NCI-H2081 treated with DMSO at 0.1 percent for 48 hours (cell line): Measurements from ENCODE around the gene TINAG.

Experiments used
- DNase-seq: peaks from one replicate; lab custom pipeline; 2025; lab: John Stamatoyannopoulos, UW

TINAG gene, protein sequence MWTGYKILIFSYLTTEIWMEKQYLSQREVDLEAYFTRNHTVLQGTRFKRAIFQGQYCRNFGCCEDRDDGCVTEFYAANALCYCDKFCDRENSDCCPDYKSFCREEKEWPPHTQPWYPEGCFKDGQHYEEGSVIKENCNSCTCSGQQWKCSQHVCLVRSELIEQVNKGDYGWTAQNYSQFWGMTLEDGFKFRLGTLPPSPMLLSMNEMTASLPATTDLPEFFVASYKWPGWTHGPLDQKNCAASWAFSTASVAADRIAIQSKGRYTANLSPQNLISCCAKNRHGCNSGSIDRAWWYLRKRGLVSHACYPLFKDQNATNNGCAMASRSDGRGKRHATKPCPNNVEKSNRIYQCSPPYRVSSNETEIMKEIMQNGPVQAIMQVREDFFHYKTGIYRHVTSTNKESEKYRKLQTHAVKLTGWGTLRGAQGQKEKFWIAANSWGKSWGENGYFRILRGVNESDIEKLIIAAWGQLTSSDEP

DNA sequence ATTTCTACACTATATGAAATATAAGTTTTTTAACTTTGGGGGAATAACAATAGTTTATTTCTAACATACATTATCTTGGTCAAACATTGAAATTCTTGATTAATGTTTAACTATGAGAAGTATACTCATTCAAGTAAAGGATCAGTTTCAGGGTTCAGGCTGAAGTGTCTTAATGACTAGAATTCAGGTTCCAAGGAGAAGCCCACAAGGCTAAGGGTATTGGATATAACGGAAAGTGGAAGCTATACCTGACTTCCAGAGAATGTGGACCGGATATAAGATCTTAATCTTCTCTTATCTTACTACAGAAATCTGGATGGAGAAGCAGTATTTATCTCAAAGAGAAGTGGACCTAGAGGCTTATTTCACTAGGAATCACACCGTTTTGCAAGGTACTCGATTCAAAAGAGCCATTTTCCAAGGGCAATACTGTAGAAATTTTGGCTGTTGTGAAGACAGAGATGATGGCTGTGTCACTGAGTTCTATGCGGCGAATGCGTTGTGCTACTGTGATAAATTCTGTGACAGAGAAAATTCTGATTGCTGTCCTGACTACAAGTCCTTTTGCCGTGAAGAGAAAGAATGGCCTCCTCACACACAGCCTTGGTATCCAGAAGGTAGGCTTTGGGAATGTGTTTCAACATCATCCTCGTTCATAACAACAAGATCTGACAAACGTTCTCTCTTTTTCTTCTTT lies at the start of gene TINAG:
Gene TINAG, plus strand, starts transcription at position 153 of the 697 bp plus-strand sequence. Its CDS starts 110 bp downstream, at position 263.
- DNase-seq = no peak

DNA sequence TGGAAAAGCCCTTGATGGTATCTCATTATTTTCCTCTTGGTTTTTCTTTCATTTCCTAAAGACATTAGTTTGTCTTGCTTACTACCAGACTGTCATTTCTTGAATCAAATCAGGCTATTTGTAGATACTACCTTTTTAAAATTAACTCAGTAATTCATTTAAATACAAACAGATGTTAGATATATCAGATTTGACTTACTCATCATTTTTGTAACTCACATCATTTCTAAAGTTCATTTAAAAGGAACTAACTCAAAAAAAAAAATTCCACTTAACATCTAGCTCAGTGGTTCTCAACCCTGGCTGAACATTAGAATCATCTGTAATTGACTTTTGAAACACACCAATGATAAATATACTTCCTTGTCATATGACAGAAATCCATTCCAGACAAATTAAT lies 48.2 kb upstream of the TINAG start:
- DNase-seq = no peak

DNA sequence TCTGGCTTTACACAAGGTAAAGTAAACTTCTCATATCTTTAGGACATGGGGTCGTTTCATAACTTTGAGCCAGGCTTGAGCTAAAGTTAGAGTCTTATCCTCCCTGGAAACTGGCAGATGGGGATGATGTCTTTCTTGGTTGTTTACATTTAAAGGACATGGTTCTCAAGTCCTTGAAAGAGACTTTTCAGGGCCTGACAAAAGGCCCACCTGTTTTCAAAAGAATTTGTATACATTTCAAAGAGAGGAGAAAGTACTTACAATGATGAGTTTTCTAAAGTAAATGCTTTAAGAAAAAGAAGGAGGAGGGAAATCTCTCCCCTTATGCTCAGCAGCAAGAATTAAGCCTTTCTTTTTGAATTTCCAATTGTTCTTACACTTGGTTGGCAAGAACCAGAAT lies 45.7 kb upstream of the TINAG start:
- DNase-seq = no peak

DNA sequence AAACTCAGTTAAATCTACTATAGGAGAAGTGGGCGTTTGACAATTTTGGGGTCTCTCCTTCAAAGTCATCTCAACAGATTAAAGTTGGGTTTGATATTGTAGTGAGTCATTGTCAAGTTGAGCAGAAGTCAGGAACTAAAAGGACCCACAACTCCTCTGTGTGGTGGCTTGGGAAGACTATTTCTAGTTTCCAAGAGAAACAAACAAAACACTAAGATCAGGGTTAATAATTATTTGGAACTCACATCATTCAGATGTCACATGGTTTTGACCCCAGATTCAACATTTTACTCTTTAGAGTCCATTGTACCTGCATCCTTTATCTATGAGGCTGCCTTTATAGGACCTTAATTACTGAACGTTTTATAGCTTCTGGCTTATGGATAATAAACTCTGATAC lies 45.3 kb upstream of the TINAG start:
- DNase-seq = no peak

DNA sequence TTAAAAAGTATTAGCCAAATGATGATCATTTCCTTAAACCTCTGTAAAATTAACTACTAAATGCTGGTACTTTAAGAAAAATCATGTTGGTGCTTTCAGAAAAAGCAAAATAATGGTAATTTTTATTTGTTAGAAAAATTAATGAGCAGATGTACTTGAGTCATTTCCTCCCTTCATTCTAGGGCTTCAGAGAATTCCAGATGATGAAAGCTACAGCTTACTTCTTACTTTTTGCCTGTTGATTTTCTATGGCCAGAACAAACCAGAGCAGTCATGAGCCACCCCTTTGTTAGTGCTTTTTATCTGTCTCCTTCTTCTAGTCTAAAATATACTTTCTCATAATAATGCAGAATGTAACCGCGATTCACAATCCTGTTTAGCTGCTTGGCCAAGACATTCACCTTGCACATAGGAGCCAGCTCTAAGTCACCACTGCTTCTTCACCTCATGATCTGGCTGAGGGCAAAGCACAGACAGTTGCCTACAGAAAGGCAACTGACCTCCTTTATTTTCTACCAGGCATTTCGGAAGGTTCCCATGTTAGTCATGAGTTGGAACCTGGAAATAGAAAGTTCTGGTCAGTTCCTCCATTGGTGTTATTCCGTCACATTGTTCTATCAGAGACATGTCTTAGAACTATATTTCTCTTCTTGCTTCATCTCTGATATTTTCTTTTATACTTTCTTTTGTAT lies 43.5 kb upstream of the TINAG start:
- no peak for DNase-seq

DNA sequence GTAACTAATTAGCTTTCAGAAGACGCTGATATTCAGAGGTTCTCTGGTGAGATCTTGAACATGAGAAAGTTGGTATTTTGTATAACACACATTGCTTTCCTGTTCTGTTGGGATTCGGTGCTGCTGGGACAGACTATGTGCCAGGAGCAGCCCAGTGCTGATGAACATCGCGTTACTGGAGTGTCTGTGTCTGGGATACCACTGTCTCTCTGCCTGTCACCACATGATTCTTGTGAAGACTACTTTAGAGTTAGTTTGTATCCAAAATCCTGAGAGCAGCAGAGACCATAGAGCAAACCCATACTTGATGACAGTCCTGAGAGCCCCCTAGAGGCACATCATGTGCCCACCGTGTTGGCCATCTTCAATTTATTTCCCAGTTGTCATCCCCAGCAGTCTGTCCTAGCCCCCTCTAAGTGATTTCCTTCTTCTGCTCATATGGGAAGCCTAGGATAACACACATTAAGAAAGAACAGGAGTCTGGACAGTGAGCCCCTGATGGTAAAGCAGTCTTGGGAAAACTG lies 41.8 kb upstream of the TINAG start:
- DNase-seq = no peak

DNA sequence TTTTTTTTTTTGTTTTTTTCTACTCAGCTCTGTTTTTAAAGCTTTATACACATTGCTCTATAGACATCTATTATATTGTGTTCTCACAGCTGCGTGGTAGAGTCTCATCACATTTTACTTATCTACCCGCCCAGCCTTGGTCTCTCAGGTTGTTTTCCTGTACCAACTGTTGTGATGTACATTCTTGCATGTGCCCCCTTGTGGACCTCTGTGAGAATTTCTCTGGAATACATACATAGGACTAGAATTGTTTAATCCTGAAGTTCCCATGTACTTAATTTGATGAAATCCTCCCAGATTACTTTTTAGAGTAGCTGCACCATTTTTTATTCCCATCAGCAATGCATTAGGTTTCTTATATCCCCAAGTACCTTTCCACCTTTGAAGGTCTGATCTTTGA lies 40.4 kb upstream of the TINAG start:
- DNase-seq = no peak

DNA sequence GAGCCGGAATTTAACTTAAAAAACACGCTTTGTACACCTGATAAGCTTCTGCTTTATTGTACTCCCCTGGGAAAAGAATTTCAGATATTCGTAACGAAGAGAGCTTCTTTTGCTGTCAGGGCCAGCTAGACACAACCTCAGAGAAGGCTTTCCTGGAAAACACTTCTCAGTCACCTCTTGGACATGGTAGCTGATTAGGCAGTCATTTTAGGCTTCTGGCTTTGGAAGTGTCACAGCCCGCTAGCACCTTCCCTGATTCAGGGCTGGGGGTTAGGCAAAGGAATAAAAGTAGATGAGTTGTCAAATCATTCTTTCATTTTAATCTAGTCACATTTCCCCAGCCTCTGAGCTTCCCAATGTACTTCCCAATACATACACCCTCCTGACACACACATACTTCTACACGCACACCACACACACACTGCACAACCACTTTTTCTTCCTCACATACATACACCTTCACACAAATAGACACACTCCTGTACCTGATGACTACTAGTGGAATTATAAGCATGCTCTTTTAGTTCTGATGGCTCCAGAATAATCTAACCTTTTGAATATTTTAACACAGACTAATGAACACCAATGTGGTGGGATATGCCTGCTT lies 34.9 kb upstream of the TINAG start:
- no peak for DNase-seq

DNA sequence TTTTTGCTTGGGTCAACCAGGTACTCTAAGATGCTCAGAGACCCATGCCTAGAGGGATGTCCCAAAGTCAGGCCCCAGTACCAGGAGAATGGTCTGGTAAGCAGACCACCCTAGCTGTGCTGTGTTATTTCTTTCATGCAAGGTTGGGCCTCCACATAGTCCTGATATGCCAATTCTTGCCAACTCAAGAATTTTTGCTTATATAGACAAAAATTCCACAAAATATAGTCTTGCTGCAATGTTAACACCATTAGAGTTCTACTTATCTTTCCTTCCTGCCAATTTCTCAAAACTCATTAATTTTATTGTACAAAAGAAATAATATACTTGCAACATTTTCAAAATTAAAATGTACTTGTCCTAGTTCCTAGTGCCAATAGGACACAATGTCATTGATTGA lies 33.9 kb upstream of the TINAG start:
- no peak for DNase-seq

DNA sequence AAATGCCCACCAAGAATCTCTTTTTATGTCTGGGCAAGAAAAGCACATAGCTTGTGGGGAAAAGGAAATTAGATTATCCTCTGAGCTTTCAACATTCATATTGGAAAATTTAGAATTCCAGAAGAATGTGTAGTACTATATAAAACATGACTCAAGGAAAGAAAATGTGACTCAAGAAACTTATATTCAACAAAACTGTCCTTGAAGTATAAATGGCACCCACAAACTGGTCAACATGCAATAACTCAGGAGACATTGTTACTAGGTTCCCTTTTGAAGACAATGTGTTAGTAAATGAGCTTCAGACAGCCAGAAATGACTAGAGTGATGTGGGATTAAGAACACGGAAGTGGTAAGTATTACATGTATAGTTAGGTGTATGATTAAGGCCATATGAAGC lies 26.1 kb upstream of the TINAG start:
- DNase-seq = no peak

DNA sequence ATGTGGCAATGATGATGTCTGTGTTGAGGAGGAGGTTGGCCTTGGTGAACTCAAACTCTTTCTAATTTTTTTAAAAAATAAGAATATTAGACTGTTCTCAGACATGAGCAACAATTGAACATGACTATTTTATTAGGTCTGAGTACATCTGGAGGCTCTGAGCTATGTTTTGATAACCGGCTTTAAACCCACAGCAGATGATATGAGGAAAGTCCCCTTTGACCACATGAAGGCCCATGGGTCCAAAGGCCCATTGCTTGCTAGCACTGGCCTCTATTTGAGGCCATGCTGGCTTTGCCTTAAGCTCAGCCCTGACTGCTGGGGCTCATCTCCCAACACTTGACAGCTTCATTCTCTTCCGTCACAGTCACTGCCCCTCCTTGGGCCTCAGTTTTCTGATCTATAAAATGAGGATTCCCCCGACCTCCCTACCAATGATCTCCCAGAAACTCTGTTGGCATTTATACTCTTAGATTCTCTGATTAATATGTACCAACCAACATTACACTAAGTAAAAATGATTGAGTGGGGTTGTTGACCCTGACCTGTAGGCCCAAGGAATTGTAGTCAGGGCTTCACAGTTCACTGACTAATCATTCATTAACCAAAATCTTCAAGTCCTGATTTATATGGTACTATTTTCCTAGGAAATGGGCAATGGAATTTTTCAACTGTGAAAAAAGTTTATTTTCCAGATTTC lies 23.9 kb upstream of the TINAG start:
- no peak for DNase-seq

DNA sequence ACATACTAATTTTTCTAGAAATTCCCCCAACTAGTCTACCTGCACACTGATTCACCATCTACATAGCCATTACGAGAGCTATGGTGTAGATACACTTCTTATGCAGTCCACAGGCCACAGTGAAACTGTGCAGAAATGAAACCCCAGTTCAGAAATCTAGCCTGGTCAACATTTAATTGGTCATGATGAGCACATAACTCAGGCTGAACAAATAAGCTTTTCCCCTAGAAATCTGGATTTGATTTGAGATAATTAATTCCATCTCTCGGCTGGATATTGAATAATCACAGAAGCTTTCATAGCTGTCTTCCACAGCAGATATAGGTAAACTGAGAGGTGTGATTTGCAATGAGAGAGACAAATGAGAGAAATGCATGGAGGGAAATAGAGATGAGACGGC lies 22.6 kb upstream of the TINAG start:
- DNase-seq = no peak

DNA sequence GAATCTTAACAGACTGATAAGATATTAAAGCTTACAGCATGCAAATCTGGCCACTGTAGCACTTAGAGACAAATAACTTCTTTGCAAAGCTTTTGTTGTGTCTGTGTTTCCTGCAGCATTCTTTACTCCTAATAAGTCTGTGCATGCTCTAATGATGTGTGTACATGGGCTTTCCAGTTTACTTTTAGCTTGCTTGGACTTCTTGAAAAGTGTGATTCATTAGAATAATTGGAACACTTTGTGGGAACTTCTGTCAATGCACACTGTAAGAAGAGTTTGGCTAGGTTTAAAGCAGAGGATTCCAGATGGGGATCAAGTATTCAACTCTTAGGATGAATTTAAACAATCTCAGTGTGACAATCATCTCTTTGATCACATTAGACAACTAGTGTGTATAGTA lies 22.1 kb upstream of the TINAG start:
- DNase-seq = no peak

DNA sequence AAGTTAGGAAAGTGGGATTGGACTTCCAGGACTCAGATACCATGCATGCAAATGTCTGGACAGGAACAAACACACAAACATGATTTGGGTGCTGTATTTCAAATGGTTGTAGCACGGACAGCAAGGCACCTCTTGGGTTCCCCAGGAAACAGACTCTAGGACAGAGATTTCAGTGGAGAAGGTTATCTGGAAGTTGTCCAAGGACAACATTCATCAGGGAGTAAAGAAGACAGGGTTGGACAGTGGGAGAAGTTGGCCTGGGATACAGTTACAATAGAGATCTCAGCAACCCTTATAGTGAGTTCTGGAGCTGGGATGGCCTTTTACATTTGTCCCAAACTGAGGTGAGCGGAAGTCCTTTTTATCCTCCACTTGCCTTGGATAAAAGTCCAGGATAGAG lies 19.8 kb upstream of the TINAG start:
- DNase-seq = no peak

DNA sequence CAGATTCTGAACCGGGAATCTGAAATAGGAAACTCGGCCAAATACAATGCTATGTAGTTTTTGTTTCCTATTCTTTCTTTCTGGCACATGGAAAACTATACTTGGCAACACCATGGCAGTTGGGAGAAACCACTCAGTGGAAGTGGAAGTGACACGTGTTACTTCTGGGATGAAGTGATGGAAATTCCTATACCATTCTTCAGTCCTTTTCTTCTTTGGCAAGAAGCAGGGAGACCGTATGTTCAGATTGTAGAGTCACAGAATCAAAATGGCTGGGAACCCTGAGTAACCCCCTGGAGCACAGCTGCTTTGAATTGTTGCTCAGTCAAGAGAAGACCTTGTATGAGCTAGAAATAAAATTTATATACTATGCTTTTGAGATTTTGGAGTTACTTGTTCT lies 18.8 kb upstream of the TINAG start:
- DNase-seq = no peak

DNA sequence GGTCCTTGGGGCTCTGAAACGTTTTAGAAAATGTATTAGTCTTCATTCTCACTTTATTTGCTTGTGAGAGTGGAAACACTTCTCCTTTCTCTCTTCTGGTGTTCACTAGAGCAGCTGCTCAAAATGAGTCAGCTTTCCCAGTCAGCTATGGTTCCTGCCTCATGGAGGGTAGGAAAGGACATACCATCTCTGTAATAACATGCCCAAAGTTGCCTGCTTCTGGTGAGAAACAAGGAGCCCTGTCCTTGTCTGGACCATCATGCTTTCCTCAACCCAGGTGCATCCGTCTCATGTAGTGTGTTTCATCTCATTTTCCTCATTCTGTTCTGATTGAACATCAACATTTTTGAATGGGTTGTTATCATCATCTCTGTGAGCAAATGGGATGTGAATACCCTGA lies 17.1 kb upstream of the TINAG start:
- no peak for DNase-seq

DNA sequence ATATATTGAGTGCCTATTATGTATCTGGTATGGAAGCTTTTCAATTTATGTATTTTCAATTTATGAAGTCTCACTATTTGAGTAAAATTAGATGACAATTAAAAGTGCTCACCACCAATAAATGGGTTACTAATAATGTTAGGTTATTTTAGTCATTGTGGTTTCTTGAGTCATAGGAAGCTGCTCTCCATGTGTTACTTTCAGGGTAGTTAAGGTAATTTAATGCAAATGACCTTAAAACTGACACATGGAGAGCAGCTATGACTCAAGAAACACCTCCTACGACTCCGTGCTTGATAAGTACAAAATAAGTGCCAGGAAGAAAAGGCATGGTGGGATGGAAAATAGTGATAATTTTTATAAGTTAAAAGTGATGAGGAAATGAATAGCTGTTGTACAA lies 16.5 kb upstream of the TINAG start:
- DNase-seq = no peak

DNA sequence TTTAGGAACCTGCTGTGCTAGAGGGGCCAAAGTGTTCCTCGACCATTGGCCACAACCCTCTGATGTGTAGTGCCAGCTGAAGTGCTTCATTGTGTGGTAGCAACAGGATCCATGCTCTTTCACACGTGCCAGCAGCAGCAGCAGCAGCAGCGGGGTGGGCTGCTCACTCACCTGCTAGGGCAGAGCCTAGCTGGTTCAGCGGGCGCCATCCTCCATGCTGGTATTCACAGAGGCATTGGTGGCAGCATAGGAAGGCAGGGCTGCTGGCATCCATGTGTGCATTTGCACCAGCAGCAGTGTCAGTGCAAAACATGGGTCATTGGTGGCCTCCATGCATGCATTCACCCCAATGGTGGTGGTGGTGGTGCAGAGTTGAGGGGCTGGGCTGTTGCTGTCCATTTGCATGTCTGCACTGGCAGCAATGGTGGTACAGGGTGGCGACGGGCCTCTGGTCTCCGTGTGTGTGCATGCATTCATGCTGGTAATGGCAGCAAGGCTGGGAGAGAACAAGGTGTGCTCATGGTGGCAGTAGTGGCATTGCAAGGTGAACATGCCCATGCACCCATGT lies 13.2 kb upstream of the TINAG start:
- no peak for DNase-seq

DNA sequence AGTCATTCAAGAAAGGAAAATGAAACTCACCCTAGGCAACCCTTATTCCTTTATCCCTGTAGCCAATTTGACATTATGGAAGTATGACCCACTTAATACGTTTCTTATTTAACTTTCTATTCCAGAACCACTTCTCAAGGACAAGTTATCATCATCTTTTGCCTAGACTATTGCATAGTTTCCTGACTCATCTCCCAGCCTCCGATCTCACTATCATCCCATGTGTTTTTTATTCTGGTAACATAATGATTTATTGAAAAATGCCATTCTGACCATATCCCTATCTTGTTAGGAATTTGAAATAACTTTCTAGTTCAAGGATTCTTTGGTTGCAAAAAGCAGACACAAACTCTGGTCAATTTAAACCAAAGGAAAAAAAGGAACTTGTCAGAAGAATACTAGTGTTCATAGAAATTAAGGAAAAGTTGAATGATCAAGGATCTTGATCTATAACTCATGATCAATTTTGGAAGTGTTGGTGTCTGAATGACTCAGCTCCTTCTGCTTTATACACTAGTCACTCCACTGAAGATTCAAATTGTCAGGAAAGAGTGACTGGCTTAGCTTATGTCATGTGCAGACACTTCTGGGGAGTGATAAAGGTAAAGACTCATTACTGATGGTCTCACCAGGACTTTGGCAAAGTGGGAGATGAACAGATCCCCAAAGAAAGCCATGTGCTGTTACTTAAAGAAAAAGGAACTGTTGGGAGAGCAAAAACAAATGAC lies 8.5 kb upstream of the TINAG start:
- DNase-seq = no peak

DNA sequence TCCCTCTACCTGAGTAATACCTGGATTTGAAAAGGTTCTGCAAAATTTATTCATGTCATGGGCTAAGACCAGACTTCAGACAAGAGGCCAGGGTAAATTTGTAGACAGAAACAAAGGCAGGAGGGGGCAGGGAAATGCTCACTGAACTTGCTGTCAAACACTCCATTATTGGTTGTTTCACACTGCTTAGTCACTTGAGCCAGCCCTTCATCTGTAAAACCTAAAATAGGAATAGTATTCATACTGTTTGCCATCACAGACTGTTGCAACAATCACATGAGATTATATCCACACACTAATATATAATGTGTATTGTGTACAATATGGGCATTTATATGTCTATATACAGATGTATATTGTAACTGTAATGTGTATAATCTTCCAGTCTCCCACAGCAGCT lies 6.5 kb upstream of the TINAG start:
- no peak for DNase-seq
